NCI-H146 (cell line): ENCODE data around the gene CSMD2.

Experiments
- DNase-seq: peaks from one replicate; lab custom pipeline; 2025; lab: John Stamatoyannopoulos, UW

The CSMD2 gene

DNA sequence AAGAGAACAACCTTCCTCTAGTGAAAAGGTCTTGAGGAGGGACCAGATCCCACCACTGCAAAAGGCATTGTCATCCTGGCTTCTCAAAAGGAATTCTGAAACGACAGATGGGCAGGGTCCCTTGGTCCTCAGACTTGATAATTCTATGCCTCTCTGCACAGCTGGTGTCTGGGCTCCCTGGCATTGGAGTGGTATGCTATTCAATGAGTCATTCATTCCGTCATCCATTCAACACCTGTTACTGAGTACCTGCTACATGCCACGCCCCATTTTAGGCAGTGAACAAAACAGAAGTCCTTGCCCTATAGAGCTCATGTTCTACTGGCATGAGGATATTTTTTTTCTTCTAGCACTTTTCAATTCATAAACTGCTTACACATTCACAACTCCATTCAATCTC lies 347.0 kb downstream of the CSMD2 start:
- DNase-seq, result no peak

DNA sequence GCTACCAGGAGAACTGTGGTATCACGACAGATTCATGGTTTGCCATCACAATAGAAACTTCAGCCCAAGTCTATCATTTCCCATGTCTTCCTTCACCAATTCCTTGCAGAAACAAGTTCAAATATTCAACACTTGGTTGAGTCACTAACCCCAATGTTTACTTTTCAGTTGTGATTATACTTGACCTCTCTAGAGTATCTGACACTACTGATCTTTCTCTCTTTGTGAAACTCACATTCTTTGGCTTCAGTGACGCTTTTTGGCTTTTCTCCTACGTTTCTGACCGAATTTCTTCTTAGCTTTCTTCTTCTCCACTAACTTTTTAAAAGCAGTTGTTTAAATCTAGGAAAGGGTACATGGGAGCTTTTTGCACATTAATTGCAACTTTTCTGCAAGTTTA lies 350.0 kb downstream of the CSMD2 start:
- no peak for DNase-seq

DNA sequence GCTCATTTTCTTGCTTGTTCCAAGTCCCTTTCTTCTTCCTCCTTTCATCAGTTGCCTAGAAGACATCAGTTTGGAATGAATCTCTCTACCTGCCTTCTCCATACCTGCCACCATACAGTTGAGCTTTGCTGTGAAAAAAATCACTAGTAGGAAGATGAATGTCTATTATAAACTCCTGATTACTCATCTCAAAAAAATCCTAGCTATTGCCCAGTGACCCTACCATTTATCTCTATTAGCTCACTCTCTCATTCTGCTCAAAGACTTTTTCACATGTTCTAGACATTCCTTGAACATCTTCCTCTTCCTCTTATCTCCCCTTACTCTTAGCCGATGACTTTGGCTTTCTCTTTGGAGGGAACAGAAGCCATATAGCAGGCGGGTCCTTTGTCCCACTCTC lies 350.9 kb downstream of the CSMD2 start:
- no peak for DNase-seq

DNA sequence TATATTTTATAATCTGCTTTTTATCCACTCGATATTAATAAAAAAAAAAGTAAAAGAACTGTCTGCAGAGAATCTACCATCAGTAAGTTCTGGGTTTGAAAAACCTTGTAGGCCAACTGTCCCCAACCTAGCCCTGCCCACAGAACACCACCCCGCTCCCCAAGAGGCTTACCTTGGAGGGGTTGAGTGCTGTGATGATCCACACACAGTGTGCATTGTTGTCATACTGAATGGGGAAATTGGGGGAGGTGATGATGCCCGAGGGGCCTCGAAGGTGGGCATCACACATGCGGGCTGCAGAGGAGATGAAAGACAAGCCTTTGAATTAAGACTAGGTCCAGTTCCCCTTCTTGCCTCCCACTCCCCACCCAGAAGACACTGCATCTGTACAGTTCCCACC lies 354.5 kb downstream of the CSMD2 start:
- no peak for DNase-seq

DNA sequence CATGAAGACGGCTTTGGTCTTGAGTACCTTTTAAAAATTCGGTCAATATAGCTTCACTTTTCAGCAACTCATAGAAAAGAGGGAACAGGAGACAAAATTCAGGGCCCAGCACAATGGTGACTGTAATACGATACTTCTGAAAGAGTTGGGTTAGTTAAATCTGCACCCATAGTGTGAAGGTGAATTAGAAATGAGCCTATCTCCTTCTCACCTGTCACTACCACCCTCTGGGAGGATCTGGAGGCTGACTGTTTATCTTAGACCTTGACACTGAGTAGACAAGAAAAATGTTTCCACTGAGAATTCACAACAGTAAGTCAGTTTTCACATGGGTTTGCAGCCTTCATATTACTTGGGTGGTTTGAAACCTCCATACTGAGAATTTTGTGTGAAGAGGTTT lies 359.0 kb downstream of the CSMD2 start:
- no peak for DNase-seq

DNA sequence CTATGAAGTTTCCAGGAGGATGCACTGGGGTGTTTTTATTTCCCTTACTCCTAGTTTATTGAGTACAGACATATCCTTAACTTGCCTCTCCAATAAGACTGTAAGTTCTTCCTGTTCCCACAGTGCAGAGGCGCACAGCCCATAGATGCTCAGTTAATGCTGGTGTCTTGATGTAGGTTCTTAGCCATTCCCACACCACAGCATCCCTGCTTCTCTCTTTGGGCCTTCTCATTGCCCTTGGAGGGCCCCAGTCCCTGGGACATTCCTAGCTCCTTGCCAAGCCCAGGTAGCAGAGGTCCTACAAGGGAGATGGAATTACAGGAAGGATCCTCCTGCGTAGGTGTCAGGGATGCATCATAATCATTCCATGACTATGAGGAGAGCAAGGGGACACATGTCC lies 362.8 kb downstream of the CSMD2 start:
- no peak for DNase-seq

DNA sequence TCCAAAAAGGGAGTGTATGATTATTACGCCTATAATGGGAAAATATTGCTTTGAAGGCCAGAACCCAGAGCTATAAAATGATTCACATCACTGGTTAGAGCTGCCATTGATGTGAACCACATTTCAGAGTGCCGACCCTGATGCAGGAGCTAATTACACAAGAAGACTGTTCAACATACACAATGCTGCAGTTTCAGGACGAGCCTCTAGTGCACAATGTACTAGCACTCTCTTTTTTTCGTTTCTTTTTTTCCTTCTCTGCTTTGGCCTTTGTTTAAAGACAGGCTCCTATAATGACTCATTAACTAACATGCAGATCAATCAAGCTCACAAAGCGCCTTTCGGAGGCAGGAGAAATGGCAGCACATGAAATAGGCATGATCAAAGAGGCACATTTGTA lies 367.2 kb downstream of the CSMD2 start:
- DNase-seq, result no peak

DNA sequence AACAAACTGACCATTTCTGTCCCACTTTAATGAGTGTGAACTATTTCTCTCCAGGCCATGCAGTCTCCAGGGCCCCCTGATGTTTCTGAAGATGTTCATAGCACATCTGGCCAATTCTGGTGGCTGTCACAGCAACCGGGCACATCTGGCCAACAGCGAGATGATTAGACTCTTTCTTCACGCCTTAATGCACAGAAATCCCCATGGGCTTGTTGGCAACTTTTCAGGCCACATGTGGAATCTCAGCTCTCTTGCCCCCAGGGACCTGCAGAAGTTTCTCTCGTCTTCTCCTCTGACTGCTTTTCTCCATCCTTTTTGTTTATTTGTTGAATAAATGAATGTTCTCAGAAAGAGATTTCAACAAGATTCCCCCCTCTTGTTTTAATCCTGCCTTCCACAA lies 372.4 kb downstream of the CSMD2 start:
- DNase-seq, result no peak

DNA sequence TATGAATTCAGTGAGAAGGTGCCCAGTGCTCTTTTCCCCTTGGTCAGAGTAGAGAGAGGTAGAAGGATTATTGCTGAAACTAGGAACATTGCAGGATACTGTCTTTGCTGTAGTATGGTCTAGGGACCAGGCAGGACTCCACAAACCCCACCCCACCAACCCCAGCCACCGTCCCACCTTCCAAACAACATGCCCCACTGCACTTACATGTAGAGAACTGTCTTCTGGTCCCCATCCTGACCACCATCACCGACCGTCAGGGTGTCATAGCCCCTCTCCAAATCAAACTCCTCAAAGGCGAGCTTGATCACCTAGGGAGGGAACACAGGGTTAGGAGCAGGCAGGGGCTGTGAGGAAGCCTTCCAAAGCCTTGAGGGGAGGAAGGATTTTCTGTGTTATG lies 372.8 kb downstream of the CSMD2 start:
- no peak for DNase-seq

DNA sequence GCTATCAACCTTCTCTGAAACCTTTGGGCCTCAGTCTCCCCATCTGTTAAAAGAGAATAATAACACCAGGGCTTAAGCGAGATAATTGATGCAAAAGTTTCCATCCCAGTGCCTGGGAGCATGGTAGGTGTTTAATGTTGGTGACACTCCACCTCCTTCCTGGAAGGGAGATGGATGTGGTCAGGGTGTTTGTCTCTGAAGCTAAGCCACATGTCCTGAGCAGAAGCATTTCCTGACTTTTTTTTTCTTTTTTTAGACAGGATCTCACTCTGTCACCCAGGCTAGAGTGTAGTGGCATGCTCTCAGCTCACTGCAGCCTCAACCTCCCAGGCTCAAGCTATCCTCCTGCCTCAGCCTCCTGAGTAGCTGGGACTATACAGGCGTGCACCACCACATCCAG lies 373.8 kb downstream of the CSMD2 start:
- no peak for DNase-seq

DNA sequence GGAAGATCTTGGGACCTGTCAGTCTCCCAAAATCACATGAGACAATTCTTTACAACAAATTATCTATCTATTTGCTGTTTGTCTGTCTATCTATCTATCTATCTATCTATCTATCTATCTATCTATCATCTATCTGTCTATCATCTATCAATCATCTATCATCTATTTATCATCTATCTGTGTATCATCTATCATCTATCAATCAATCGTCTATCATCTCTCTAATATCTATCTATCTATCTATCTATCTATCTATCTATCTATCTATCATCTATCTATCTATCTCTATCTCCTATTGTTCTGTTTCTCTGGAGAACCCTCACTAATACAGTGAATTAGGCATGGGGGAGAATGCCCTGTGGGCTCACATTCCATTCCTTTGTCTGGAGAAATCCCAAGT lies 374.5 kb downstream of the CSMD2 start:
- no peak for DNase-seq

DNA sequence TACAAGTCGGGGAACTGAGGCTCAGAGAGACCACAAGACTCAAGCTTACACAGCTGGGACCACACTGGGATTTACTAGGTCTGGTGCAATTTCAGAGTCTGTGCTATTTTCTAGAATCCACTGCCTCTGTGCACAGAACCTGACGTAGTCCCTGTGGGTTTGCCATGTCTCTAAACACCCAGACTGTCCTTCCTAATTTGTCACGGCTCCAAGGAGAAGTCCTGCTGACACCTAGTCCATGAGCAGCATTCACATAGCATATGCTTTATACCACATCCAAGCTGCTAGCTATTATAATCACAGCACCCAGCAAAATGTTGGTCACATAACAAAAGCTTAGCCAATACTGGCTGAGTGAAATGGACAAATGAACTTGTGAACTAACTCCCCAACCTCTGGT lies 380.2 kb downstream of the CSMD2 start:
- DNase-seq, result no peak

DNA sequence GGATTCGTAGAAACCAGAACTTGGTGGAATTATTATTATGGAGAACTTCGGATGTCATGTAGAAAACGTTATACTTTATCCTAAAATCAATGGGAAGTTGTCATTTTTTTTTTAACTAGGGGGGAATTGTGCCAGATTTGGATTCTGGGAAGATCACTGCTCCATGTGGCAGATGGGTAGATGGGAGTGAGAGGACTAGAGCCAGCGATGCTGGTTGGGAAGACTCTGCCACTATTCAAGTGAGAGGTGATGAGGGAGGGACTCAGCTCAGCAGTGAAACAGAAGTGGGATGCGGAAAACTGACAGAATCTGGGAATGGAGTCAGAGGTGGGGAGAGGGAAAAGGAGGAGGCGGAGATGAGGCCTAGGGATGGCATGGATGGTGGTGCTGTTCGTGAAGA lies 382.3 kb downstream of the CSMD2 start:
- DNase-seq, result no peak

DNA sequence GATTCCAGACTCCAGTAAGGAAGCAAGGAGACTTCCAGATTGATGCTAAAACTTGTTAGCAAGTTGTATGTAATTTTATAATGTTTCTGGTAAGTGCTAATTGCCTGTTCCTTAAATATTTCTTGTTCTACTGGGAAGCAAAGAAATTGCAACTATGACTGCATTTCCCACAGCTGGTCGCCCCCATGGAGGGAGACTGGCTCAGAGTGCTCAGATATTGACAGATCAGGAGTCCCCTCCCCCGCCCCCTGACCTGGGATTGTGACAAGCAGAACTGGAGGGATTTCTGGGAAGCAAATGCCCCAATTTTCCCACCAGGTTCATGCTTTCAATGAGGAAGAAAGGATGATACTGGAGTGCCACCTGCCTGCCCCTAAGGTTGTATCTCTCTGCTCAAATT lies 383.4 kb downstream of the CSMD2 start:
- DNase-seq, result no peak

DNA sequence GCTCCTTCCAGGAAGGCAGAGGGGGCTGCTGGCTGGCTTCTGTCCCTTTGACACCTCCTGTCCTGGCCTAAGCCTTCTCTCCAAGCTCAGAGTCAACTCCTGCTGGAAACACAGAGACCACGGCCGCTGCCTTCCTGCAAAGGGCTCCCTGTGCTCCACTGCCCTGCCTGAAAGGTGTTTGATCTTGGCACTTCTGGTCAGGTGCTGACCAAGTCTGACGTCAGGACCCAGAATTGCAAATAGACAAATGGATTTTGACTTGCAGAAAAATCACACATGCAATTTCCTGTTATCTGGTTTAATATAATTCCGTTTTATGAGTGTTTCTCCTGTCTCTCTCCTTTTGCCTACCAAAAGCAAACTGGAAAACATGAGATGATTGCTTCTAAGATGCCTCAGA lies 387.7 kb downstream of the CSMD2 start:
- no peak for DNase-seq

DNA sequence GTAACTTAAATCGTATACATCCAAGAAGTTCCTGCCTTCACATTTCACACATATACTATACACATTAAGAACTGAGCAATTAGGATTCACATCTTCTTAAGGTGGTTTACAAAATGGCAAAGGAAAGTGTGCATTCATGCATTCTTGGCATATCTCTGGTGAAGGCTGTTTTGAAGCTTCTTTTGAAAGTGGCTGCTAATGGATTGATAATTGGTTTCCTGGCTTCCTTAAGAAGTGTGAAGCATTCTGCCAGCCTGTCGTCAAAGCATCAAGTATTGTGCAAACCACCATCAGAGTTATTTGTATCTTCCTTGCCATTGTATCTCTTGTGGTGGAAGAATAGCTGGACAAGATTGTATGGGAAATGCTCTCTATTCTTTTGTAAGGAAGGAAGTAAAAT lies 396.2 kb downstream of the CSMD2 start:
- DNase-seq, result no peak

DNA sequence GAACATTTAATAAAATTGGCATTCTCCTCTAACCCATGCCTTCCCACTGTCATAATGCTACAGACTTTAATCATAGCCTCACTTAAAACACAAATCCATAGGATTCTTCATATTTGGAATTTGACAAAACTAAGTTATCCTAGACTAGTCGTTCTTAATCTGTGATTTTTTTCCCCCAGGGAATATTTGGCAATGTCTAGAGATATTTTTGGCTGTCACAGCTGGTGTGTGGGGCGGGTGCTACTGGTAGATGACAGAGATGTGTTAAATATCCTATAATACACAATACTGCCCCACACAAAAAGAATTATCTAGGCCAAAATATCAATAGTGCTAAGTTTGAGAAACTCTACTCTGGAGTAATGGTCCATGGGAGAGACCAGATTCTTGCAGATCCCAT lies 396.9 kb downstream of the CSMD2 start:
- DNase-seq, result no peak

DNA sequence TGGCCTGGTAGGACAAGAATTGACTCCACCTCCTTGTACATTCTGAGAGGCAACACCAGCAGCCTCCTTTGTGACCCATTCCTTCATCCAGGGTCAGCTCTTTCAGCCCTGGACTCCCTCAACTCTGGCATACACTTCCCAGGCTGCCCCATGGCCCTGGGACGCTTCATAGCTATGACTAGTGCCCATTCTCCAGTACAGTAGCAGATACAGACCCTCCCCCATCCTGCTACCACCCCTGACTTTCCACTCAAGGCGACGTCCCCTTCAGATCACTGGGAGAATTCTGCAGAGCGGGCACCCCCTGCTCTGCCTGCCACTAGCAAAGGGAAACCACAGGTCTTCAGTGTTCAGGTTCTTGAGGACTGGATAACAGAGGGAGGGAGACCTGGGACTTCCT lies 400.9 kb downstream of the CSMD2 start:
- no peak for DNase-seq

DNA sequence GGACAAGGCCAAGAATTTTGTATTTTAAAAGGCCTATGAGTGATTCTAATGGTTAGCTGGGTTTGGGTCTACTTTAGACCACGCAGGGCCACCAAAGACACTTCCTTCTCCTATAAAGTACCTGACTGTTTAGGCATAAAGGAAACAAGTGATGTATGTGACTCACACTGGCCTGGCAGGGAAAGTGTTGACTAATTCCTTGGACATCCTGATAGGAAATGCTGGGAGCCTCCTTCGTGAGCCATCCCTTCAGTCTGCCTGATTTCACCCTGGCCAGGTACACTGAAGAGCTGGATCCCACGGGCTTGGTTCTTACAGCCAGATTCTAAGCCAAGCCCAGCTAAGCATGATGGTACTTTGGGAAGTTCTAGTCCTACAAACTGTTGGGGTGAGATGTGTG lies 401.6 kb downstream of the CSMD2 start:
- no peak for DNase-seq

DNA sequence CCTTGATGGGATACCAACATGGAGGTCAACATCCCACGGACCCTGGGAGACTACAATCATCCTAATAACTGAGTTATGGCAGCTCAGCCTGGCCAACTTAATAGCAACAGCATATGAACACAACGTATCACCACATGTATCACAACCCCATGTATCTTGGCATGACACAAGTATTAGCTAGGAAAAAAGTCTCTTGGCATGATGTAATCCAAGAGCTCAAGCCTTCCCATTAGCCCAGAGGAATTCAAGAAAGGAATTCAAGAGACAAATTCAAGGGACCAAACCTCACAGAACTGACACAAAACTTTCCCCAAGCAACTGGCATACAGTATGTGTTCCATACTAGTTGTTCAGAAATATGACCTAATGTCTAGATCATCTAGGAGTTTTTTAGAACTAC lies 402.1 kb downstream of the CSMD2 start:
- DNase-seq, result no peak

DNA sequence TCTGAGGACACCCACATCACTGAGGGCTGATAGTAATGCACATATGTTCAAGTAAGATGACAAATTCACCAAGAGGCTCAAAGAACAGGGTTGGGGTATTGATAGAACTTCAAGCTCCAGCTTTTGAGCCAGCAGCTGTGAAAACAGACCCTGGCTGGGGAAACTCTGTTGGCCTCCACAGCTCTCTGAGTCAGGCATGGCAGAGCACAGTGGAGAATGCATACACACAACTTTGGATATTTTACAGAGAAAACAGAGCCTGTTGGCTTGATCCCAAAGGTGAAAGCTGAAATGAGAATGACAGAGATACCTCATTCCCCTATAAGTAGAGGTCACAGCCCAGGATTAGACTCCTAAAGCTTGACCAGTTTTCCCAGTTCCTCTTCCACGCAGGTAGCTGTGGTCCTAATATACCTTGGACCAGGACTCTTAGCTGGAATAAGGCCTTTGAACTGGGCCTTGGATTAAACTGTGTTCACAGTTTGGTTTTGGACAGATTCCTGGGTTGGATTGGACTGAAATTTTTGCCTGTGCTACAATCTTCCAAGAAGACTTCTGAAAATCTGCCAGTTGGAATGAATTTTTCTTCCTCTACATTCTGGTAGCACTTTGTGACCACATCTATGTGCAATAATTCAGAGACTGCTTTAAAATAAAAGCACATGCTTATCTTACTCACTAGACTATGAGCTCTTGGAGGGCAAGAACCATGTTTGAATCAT lies 402.8 kb downstream of the CSMD2 start:
- DNase-seq, result no peak

DNA sequence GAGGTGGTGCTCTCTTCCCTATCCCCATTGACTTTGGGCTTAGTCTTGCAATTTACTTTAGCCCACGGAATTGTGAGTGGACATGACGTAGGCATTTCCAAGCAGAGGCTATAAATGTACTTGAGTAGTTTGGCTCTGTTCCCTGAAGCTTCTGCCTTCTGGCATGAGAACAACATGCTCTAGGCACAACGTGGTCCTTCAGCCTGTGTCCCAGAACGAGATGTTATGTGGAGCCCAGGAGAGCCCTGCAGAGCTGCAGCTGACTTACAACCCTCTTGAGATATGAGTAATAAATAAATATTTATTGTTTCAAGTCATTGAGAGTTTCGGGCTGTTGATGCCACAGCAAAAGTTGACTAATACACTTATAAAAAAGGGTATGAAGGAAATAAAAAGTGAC lies 406.3 kb downstream of the CSMD2 start:
- DNase-seq, result no peak

DNA sequence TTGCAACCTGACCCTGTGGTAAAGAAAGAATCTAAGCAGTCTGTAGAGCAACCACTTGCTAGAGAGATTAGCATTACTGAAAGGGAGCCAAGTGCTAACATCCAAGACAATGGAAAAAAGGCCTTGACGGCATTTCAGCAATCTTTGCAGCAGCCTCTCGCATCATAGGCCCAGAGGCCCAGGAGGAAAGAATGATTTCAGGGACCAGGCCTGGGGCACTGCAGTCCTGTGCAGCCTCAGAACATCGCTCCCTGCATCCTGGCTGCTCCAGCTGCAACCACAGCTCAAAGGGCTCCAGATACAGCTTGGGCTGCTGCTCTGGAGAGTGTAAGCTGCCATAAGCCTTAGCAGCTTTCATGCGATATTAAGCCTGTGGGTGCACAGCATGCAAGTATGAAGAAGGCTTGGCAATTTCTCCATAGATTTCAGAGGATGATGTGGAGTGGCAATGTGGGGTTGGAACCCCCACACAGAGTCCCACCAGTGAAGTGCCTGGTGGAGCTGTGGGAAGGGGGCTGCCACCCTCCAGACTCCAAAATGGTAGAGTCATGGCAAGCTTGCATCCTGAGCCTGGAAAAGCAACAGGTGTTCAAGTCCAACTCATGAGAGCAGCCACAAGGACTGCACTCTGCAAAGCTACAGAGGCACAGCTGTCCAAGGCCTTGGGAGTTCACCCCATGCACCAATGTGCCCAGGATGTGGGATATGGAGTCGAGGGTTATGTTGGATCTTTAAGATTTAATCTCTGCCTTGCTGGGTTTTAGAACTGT lies 411.8 kb downstream of the CSMD2 start:
- DNase-seq, result no peak

DNA sequence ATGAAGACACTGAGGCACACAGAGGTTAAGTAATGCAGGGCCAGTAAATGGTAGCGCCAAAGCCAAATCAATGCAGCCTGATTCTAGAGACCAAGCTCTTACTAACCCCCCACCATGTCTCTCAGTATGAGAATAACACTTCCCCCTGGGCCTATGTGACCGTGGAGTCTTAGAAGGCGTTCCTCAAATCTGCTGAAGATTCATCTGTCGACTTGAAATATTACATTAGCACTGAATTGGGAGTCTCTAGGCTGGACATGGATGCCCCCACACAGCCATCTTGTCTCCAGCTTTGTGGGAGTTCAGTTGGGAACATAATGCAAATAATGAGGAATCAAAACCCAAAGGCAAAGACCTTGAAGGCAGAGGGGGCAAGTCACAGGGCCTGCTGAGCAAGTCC lies 419.1 kb downstream of the CSMD2 start:
- DNase-seq, result no peak
